Brain microvascular endothelial cell (primary cell): ENCODE measurements around the gene GABRB1.

ENCODE experiments used
- DNase-seq: peaks from one replicate; pipeline ENCODE4 v3.0.0-alpha.2; 2020
- H3K27ac ChIP-seq: fragments of 250-450 bp; sonication (Bioruptor Pico); 2 replicates; pipeline ENCODE4 v1.5.1; 2020; ENCODE audit warnings: mild to moderate bottlenecking, moderate library complexity
- H3K27me3 ChIP-seq: fragments of 250-450 bp; sonication (Bioruptor Pico); replicated peaks from 2 replicates; pipeline ENCODE4 v1.5.1; 2020; ENCODE audit warnings: mild to moderate bottlenecking
- H3K36me3 ChIP-seq: fragments of 250-450 bp; sonication (Bioruptor Pico); replicated peaks from 2 replicates; pipeline ENCODE4 v1.5.1; 2020; ENCODE audit warnings: mild to moderate bottlenecking
- H3K4me3 ChIP-seq: 2 replicates; pipeline ENCODE4 v1.5.1; 2011; ENCODE audit warnings: low read depth, mild to moderate bottlenecking, control low read depth, low read length, moderate library complexity
- CTCF ChIP-seq: IDR thresholded peaks from 2 replicates; pipeline ENCODE4 v1.5.1; 2011; ENCODE audit warnings: low read depth, mild to moderate bottlenecking, moderate library complexity, low read length, control low read depth, inconsistent platforms; ENCODE audit errors: missing control alignments
- in situ Hi-C: cut with HindIII; loops from 2 replicates; pipeline ENCODE4 v1.10.0; 2017; ENCODE audit warnings: low sequenced_read_pairs, low pct_ligation_motif_present

The GABRB1 gene

DNA sequence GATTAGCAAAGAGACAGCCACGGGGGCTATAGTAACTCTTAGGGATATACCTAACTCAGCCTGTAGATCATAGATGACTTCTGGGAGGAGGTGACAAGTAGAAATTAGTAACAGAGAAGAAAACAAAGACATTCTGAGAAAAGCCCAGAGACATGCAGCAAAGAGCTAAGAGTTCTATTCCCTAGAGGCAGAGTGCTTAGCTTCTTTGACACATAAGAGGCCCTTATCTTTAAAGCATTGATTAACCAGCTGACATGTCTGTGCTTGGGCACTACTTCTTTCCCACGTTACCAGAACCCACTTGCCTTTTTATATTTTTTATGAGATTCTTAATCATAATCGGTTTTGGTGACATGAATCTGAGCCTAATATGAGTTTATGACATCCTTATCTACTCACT lies 179.5 kb downstream of the GABRB1 start:
- Histone ChIP-seq H3K27me3 (no peaks in the 10 kb centered on the region), H3K36me3 (no peaks in the 10 kb centered on the region), H3K27ac (peak overlapping the region; percentile 93), H3K4me3 (no peak overlapping the region)
- in situ Hi-C loops: no loop called here
- no peak for DNase-seq
- TF ChIP-seq CTCF: no peak

DNA sequence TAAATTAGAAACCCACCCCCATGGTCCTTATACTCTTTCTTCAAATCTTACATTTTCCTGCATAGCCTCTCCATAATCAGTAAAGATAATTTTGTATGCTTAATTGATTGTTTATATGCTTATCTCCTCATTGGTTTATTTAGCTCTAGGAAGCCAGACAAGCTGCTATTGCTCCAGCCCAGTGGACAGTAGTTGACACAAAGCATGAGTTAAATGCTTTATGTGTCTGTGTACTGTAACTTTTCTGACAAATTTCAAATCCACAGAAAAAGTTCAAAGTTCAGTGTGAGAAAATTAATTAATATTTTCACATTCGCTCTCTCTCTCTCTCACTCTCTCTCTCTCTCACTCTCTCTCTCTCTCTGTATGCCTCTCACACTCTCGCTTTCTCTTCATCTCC lies 181.7 kb downstream of the GABRB1 start:
- H3K4me3 ChIP-seq: no peak overlapping the region
- in situ Hi-C loops: no loop called here
- no peak for TF ChIP-seq CTCF
- DNase-seq: no peak
- no peaks in the 10 kb centered on the region for H3K27me3 ChIP-seq
- H3K27ac ChIP-seq: peak overlapping the region; percentile 97
- H3K36me3 ChIP-seq: no peaks in the 10 kb centered on the region

- no peak overlapping the region for H3K4me3 ChIP-seq
- no peaks in the 10 kb centered on the region for H3K27me3 ChIP-seq
- TF ChIP-seq CTCF: no peak
- DNase-seq: no peak
- H3K27ac ChIP-seq: peak overlapping the region; percentile 97
- in situ Hi-C loops: no loop called here
- no peaks in the 10 kb centered on the region for H3K36me3 ChIP-seq
These were observed 182.2 kb downstream of the GABRB1 start for GRCh38 chr4:47213539-47213938.

DNA sequence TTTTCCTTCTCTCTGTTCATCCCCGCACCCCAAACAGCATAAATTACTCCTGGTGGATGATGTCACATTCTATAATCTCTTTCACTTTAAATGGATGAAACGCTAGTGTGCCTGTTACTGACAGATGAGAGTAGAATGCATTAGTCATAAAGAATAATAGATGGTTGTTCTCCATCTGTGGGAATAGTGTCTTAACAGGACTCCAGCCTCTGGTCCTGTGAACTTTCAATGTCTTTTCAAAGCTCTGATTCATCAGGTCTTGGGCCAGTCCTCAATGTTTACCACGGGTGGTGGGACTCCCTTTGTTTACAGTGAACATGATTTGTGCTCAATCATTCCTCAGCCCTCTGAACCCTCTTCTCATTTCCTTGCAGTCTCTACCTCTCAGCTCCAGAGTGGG lies 182.6 kb downstream of the GABRB1 start:
- Histone ChIP-seq H3K27ac (peak overlapping the region; percentile 97), H3K27me3 (no peaks in the 10 kb centered on the region), H3K36me3 (no peaks in the 10 kb centered on the region), H3K4me3 (no peak overlapping the region)
- DNase-seq: peak; percentile 97
- TF ChIP-seq CTCF: no peak
- in situ Hi-C loops: no loop called here

GRCh38 chr4:47215759-47216158 lies 184.4 kb downstream of the GABRB1 start:
- H3K27ac ChIP-seq: peak overlapping the region; percentile 97
- in situ Hi-C loops: no loop called here

More at GRCh38 chr4:47215759-47216158, 184.4 kb downstream of the GABRB1 start:
- no peaks in the 10 kb centered on the region for H3K27me3 ChIP-seq
- no peaks in the 10 kb centered on the region for H3K36me3 ChIP-seq
- H3K4me3 ChIP-seq: no peak overlapping the region
- no peak for DNase-seq
- no peak for TF ChIP-seq CTCF
